Right ventricle myocardium inferior (tissue), 1 donor: Measurements from ENCODE around the gene FAAH. TPM values are rescaled to one million over a fixed set of nuclear protein-coding genes. Genes with fewer than 3 reads are reported as not detected.

Source experiments
- ATAC-seq: fragments of 200-7000 bp; cut with Tn5 transposase; one replicate; pipeline ENCODE4 v1.9.1; 2020; ENCODE audit warnings: mild to moderate bottlenecking, moderate library complexity
- DNase-seq: peaks from one replicate; pipeline ENCODE4 v3.0.0; 2021; ENCODE audit errors: missing footprints
- intact Hi-C: fragments of 100-400 bp; cut with DNase I; formaldehyde crosslinking; loops from one replicate; pipeline ENCODE4 v1.11.0; 2022
- total RNA-seq: library from RNA; stranded (reverse); fragmentation: NEBNext Ultra II Directional; extraction: Animal tissue kit (Norgen Biotek cat#: 25700); gene quantifications from one replicate; pipeline ENCODE4 v1.2.1, GENCODE V29; 2021
- donor health status: DM: no; HTN: yes; CAD: no; lungs with severe emphysema.

FAAH gene
- total RNA-seq, 1 donor from 2014 or later: 5.5 TPM

- ATAC-seq (peak; percentile 65), DNase-seq (peak; percentile 85)
- intact Hi-C loops: loop anchor here (1.0 to 10.0 kb wide), 2 partner anchors 86 to 282 kb away; no protein-coding TSS in a partner anchor
These were observed 48.4 kb downstream of the FAAH start for GRCh38 chr1:46442317-46443161.

- ATAC-seq: no peak
- intact Hi-C loops: loop anchor here (10.0 kb wide), 1 partner anchor 280 kb away; no protein-coding TSS in a partner anchor
- DNase-seq: no peak
These were observed 50.3 kb downstream of the FAAH start for GRCh38 chr1:46444466-46444865.

GRCh38 chr1:46445773-46446256, 51.7 kb downstream of the FAAH start:
- intact Hi-C loops: loop anchor here (10.0 kb wide), 1 partner anchor 279 kb away; no protein-coding TSS in a partner anchor

GRCh38 chr1:46446646-46447498, 52.8 kb downstream of the FAAH start:
- ATAC-seq (peak; percentile 45), DNase-seq (peak; percentile 85)
- intact Hi-C loops: loop anchor here (1.0 to 10.0 kb wide), 2 partner anchors 81 to 278 kb away; no protein-coding TSS in a partner anchor

More at GRCh38 chr1:46445773-46446256, 51.7 kb downstream of the FAAH start:
- ATAC-seq (no peak), DNase-seq (no peak)

GRCh38 chr1:46447499-46448108, 53.5 kb downstream of the FAAH start:
- ATAC-seq (no peak), DNase-seq (peak; percentile 23)
- intact Hi-C loops: loop anchor here (1.0 to 10.0 kb wide), 2 partner anchors 81 to 277 kb away; no protein-coding TSS in a partner anchor

GRCh38 chr1:46448109-46448911, 54.2 kb downstream of the FAAH start:
- ATAC-seq: peak; percentile 14
- DNase-seq: peak; percentile 63

GRCh38 chr1:46449223-46450159, 55.4 kb downstream of the FAAH start:
- intact Hi-C loops: loop anchor here (10.0 kb wide), 1 partner anchor 275 kb away; no protein-coding TSS in a partner anchor
- DNase-seq (peak; percentile 7), ATAC-seq (no peak)

More at GRCh38 chr1:46448109-46448911, 54.2 kb downstream of the FAAH start:
- intact Hi-C loops: loop anchor here (10.0 kb wide), 1 partner anchor 276 kb away; no protein-coding TSS in a partner anchor

GRCh38 chr1:46450160-46450517, 56.0 kb downstream of the FAAH start:
- intact Hi-C loops: no loop called here
- ATAC-seq: no peak
- no peak for DNase-seq

GRCh38 chr1:46451948-46452930, 58.1 kb downstream of the FAAH start:
- no peak for ATAC-seq
- DNase-seq: peak; percentile 42
- intact Hi-C loops: no loop called here

- intact Hi-C loops: no loop called here
- ATAC-seq (no peak), DNase-seq (peak; percentile 18)
These were observed 58.8 kb downstream of the FAAH start for GRCh38 chr1:46452931-46453325.

- intact Hi-C loops: no loop called here
- ATAC-seq (no peak), DNase-seq (peak; percentile 5)
These were observed 59.3 kb downstream of the FAAH start for GRCh38 chr1:46453449-46453848.

- intact Hi-C loops: no loop called here
- DNase-seq (peak; percentile 71), ATAC-seq (no peak)
These were observed 61.8 kb downstream of the FAAH start for GRCh38 chr1:46455951-46456350.

- ATAC-seq (no peak), DNase-seq (no peak)
- intact Hi-C loops: no loop called here
These were observed 62.4 kb downstream of the FAAH start for GRCh38 chr1:46456411-46456963.

- no peak for ATAC-seq
- DNase-seq: no peak
These were observed 63.1 kb downstream of the FAAH start for GRCh38 chr1:46457178-46457577.

GRCh38 chr1:46458190-46458589, 64.1 kb downstream of the FAAH start:
- intact Hi-C loops: no loop called here
- no peak for ATAC-seq
- no peak for DNase-seq

More at GRCh38 chr1:46457178-46457577, 63.1 kb downstream of the FAAH start:
- intact Hi-C loops: no loop called here
